G401 (cell line): ENCODE results near the gene THBS4. TPM values are rescaled to one million over a fixed set of nuclear protein-coding genes. Genes with fewer than 3 reads are reported as not detected.
"Not testable (repeated sequence)": the region's sequence is repeated elsewhere in the genome, so short reads cannot be mapped to it uniquely, and the experiment has no call there.

Source experiments
- DNase-seq: peaks from one replicate; pipeline ENCODE4 v3.0.0-alpha.2; 2015; ENCODE audit warnings: low spot score
- in situ Hi-C: cut with HindIII; loops from 2 replicates; pipeline ENCODE4 v1.10.0; 2016; ENCODE audit warnings: low sequenced_read_pairs, mixed read lengths
- total RNA-seq: library from RNA; depleted of rRNA; stranded (reverse); fragments of >200 nt; shearing (Covaris generic); gene quantifications from 2 replicates; pipeline ENCODE4 v1.2.3, GENCODE V29; 2014

Gene THBS4
- total RNA-seq, 1 experiment from 2014 or later: 1.9 TPM

DNA sequence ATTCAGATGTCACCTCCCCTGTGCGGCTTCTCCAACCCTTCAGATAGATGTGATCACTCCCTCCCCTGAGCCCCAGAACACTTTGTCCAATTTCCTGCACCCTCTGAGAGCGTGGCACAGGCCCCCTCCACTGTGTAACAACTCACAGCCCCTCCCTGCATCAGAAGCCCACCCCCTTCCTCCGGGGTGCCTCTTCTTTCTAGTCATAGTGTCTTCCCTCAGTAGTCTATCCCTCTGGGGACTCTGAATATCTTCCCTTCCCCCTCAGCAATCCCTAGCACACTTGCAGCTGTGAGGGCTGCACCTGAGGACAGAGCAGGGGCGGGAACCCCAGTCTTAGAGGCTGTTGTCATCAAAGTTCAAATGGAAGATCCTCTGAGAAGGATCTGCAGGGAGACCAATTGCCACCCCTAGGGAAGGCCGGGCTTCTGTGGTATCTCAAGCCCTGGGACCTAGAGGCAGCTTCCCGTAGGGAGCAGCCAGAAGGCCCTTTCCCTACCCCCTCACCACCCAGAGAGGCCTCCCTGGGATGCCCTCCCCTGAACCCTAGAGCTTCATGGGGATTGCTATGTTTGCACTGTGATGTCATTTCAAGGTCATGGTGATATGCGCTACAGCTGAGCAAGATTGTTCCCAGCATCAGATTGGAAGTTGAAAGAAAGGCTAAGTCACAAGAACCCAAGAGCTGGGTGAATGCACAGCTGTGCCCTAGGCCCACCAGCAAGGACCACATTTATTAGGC is 70.7 kb downstream of the THBS4 start:
- DNase-seq: no peak
- in situ Hi-C loops: no loop called here

- in situ Hi-C loops: no loop called here
- no peak for DNase-seq
Measured at GRCh38 chr5:80106916-80107315, 71.8 kb downstream of the THBS4 start.

- in situ Hi-C loops: no loop called here
Measured at GRCh38 chr5:80109646-80110478, 74.7 kb downstream of the THBS4 start.

GRCh38 chr5:80111376-80111990 is 76.3 kb downstream of the THBS4 start:
- in situ Hi-C loops, DNase-seq: not testable (repeated sequence)

More at GRCh38 chr5:80109646-80110478, 74.7 kb downstream of the THBS4 start:
- no peak for DNase-seq

- in situ Hi-C loops: no loop called here
- no peak for DNase-seq
Measured at GRCh38 chr5:80114860-80115259, 79.7 kb downstream of the THBS4 start.

DNA sequence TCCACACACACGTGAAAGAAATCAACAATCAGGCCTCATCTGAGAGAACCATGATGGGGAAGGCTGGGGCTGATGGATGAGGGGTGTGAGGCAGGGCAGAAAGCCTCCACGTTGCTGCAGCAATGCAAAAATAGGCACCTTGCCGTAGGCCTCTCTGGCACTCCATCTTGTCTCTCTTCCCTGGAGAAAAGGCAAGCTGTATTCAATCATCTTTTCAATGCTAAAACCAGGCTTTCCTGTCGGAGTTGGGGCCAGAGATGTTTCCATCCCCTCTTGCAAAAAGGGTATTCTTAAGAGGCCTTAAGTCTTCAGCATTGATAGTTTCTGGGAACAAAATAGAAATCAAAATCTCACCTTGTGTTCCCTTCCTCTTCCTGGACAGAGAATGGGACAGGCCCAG is 80.9 kb downstream of the THBS4 start:
- in situ Hi-C loops: no loop called here
- no peak for DNase-seq

DNA sequence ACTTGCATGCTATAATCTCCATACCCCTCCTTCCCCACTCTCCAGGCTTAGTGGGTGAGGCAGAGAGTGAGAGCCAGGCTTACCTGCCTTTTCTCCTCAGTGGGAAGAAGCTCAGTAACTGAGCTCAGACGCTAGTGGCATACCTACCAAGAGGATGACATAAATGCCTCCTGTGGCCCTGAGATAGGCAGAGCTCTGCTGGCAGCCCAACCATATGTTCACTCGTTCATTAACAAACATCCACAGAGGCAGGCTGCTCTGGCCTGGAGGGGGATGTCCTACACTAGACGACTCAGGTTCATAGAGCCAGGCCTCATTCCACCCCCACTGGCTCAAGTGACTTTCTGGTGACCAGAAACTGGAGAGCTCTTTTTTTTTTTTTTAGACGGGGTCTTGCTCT is 81.3 kb downstream of the THBS4 start:
- in situ Hi-C loops: no loop called here
- DNase-seq: no peak

DNA sequence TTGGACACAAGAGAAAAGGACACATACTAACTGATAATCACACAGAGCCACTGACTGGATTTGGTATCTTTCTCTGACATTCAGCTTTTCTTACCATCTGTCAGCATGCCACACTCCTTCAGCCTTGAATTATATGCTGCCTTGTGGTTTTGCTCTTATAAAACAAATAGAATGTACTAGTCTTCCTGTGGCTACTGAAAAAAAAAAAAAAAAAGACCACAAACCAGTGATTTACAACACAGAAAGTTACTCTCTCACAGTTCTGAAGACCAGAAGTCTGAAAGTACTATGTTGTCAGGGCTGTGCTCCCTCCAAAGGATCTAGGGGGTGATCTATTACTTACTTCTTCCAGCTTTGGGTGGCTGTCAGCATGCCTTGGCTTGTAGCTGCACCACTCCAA is 82.3 kb downstream of the THBS4 start:
- in situ Hi-C loops: no loop called here
- DNase-seq: no peak

GRCh38 chr5:80119372-80119771 is 84.2 kb downstream of the THBS4 start:
- no peak for DNase-seq
- in situ Hi-C loops: no loop called here

DNA sequence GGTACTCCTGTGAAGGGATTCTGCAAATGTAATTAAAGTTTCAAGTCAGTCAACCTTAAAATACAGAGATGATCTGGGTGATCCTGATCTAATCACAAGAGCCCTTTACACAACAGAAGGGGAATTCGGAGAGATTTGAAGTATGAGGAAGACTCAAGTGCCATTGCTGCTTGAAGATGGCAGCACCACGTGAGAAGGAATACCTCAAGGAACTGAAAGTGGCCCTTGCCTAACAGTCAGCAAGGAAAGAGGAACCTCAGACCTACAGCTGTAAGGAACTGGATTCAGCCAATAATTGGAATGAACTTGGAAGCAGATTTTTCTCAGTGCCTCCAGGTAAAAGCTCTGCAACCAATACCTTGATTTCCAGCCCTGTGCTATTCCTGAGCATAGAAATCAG is 87.4 kb downstream of the THBS4 start:
- no peak for DNase-seq
- in situ Hi-C loops: no loop called here

- no peak for DNase-seq
- in situ Hi-C loops: no loop called here
Measured at GRCh38 chr5:80124121-80124918, 89.2 kb downstream of the THBS4 start.

DNA sequence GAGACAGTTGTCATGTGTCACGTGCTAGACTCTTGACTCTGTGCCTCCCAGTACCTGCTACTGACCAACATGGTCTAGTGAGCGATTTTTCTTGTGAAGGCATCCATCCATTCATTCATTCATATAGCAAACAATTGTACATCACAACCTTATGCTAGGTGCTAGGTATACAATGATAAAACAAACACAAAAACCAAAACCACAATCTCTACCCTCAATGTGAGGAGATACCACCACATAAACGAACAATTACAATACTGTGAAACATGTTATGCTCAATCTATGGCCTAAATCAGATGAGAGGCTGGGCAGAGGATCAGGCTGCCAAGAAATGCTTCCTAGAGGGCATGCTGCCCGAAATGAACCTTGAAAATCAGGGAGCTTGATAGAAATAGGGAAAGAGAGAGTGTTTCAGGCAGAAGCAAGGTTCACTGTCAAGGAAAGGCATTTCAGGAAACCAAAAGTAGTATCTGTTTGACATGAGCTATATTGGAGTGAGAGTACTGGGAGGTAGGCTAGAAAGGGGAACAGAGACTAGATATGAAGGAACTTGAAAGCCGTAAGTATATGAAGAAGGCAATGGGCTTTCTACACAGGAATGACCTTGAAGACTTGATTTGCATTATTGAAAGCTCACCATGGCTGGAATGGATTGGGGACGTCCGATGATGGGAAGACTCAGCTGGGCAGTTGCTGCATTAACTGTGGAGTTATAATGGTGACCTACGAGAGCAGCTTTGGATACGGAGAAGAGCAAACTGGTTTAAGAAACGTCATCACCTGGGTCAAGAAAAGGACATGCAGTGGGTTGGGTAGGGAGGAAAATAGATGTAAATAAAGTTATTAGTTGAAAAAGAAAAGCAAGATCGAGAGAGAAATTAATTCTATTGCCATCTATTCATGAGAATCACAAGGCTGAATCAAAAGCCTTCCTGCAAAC is 90.1 kb downstream of the THBS4 start:
- DNase-seq: no peak
- in situ Hi-C loops: no loop called here

DNA sequence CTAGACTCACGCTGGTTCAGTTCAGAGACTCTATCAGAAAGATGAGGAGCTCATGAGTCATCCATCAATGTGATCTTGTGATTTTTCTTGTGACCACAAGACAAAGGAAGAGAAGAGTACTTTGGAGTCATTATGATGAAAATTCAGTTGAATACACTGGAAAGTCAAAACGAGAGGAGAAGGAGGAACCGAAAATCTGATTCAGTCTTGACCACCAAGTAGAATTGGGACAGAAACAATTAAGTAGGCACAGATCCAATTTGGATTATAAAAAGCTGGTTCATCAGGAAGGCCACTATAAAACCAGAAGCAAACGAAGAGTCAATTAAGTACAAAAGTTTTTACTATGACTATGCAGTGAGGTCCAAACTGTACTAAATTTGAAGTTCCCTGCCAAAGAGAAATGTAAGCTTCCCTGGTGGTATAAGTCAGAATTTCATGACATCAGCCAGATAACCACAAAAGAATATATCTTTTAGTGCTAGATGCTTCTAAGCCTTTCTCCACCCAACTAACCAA is 90.9 kb downstream of the THBS4 start:
- in situ Hi-C loops: no loop called here
- no peak for DNase-seq

DNA sequence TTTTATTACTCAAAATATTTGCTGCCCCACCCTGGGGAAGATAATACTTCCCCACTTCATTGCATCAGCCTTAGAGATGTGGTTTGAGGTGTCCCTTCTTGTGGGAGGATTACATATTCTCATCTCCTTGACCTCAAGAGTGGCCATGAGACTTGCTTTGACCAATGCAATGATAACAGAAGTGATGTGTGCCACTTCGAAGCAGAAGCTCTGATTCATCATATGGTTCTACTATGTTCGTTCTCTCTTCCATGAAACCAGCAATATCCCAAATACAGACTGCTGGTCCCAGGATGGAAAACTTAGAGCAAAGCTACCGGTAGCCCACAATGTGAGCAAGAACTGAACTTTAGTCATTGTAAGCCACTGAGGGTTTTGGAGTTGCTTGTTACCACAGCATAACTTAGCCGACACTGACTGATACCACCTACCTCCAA is 92.0 kb downstream of the THBS4 start:
- DNase-seq: no peak
- in situ Hi-C loops: no loop called here

DNA sequence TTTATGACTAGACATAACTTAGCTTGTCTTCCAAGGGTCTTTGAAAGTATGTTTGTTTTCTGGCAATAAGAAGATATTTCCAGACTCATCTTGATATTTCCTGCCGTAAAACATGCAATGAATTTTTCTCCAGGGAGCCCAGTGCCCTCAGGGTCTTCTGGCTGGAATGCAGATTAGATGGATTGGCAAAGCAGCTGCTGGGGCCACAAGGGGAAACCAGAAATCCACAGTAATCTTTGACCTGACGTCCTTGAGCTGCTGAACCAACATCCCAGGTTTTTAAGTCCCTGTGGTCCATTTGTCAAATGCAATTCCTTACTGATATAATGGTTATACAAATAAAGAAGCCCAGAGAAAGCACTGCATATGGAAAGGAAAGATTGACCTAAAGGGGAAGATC is 93.0 kb downstream of the THBS4 start:
- in situ Hi-C loops: no loop called here
- no peak for DNase-seq

- DNase-seq: no peak
- in situ Hi-C loops: no loop called here
Measured at GRCh38 chr5:80129146-80129545, 94.0 kb downstream of the THBS4 start.
